ENCODE results near the gene CENPC. TPM values are rescaled to one million over a fixed set of nuclear protein-coding genes. Genes with fewer than 3 reads are reported as not detected.

The CENPC gene
- polyA plus RNA-seq, 1 of the 3 experiments (the other 2 are of a cell fraction) = 2.2 TPM

GRCh38 chr4:67576538-67576937 lies 31.2 kb upstream of the CENPC start:
- CTCF ChIA-PET = no interaction called here
- H3K4me2 ChIP-seq = no peak overlapping the region
- WGBS (ENCODE audit: low lambda C conversion rate) = 92% methylated on average over 1 of the region's 1 CpG

GRCh38 chr4:67576059-67576466 lies 30.8 kb upstream of the CENPC start:
- H3K36me3 ChIP-seq (replicated peaks in 1 of 2; ENCODE audit: control insufficient read depth in 1 of 2, insufficient read depth in 2 of 2, low read length in 1 of 2) = no peaks in the 10 kb centered on the region
- H2AFZ ChIP-seq (ENCODE audit: low read depth) = no peak overlapping the region
- ChIA-PET CTCF (no interaction called here), POLR2A (no interaction called here)
- H3K9me3 ChIP-seq = no peaks in the 10 kb centered on the region
- H3K79me2 ChIP-seq (ENCODE audit: insufficient read depth) = no peaks in the 10 kb centered on the region
- H3K4me2 ChIP-seq = no peak overlapping the region
- H3K4me3 ChIP-seq (ENCODE audit: low read depth in 2 of 2, low read length in 1 of 2) = no peak overlapping the region
- H3K27ac ChIP-seq (ENCODE audit: low read depth in 2 of 2, low read length in 1 of 2) = no peak overlapping the region
- no peaks in the 10 kb centered on the region for H3F3A ChIP-seq (replicated peaks; ENCODE audit: insufficient read depth)
- H4K20me1 ChIP-seq (ENCODE audit: insufficient read depth) = no peaks in the 10 kb centered on the region
- no peaks in the 10 kb centered on the region for H3K4me1 ChIP-seq (ENCODE audit: control insufficient read depth in 1 of 2, insufficient read depth in 2 of 2, low read depth in 1 of 2, low read length in 1 of 2)
- H3K9me2 ChIP-seq = no peaks in the 10 kb centered on the region
- 56% methylated on average over 4 of the region's 4 CpGs for WGBS (ENCODE audit: low lambda C conversion rate)
- DNase-seq = no peak
- no peaks in the 10 kb centered on the region for H3K27me3 ChIP-seq (ENCODE audit: insufficient read depth)
- H3K9ac ChIP-seq = no peak overlapping the region
- TF ChIP-seq IRF3 (IDR thresholded peaks at IDR 0.05; ENCODE audit: low read depth, low read length) = no peak
- no peak for TF ChIP-seq EP300 (IDR thresholded peaks at IDR 0.05; ENCODE audit: borderline replicate concordance in 1 of 2, low read depth in 1 of 2, low read length in 1 of 2)
- TF ChIP-seq NRF1 (IDR thresholded peaks at IDR 0.05; ENCODE audit: low read depth, low read length) = no peak
- no peak for TF ChIP-seq REST (IDR thresholded peaks at IDR 0.05; ENCODE audit: low read depth, low read length)
- no peak for TF ChIP-seq SIN3A (IDR thresholded peaks at IDR 0.05; ENCODE audit: borderline replicate concordance, low read depth, low read length)
- no peak for TF ChIP-seq FOXJ3 (CRISPR knock-in tag; IDR thresholded peaks at IDR 0.05)
- no peak for TF ChIP-seq RCOR1 (IDR thresholded peaks at IDR 0.05; ENCODE audit: low read length)
- TF ChIP-seq MXI1 (IDR thresholded peaks at IDR 0.05; ENCODE audit: low read depth, low read length) = no peak
- no peak for TF ChIP-seq SMC3 (IDR thresholded peaks at IDR 0.05; ENCODE audit: low read depth, low read length)
- no peak for TF ChIP-seq RXRA (IDR thresholded peaks at IDR 0.05; ENCODE audit: borderline replicate concordance, low read depth)
- TF ChIP-seq USF1 (IDR thresholded peaks at IDR 0.05; ENCODE audit: borderline replicate concordance, low read depth) = no peak
- no peak for TF ChIP-seq RFX5 (IDR thresholded peaks at IDR 0.05; ENCODE audit: low read length)
- no peak for TF ChIP-seq JUND (IDR thresholded peaks at IDR 0.05)
- TF ChIP-seq TCF12 (IDR thresholded peaks at IDR 0.05) = no peak

More at GRCh38 chr4:67576538-67576937, 31.2 kb upstream of the CENPC start:
- Histone ChIP-seq H3K4me3 (ENCODE audit: low read depth in 2 of 2, low read length in 1 of 2) (no peak overlapping the region), H3K27ac (ENCODE audit: low read depth in 2 of 2, low read length in 1 of 2) (no peak overlapping the region), H3K4me1 (ENCODE audit: control insufficient read depth in 1 of 2, insufficient read depth in 2 of 2, low read depth in 1 of 2, low read length in 1 of 2) (no peaks in the 10 kb centered on the region), H3K79me2 (ENCODE audit: insufficient read depth) (no peaks in the 10 kb centered on the region), H4K20me1 (ENCODE audit: insufficient read depth) (no peaks in the 10 kb centered on the region), H3K27me3 (ENCODE audit: insufficient read depth) (no peaks in the 10 kb centered on the region), H3K9me2 (no peaks in the 10 kb centered on the region), H3F3A (replicated peaks; ENCODE audit: insufficient read depth) (no peaks in the 10 kb centered on the region), H2AFZ (ENCODE audit: low read depth) (no peak overlapping the region), H3K9me3 (no peaks in the 10 kb centered on the region), H3K36me3 (replicated peaks in 1 of 2; ENCODE audit: control insufficient read depth in 1 of 2, insufficient read depth in 2 of 2, low read length in 1 of 2) (no peaks in the 10 kb centered on the region), H3K9ac (no peak overlapping the region)
- no peak for TF ChIP-seq JUND (IDR thresholded peaks at IDR 0.05)
- no peak for TF ChIP-seq EZH2phosphoT487 (IDR thresholded peaks at IDR 0.05; ENCODE audit: borderline replicate concordance, low read depth)
- TF ChIP-seq ELF1 (IDR thresholded peaks at IDR 0.05) = no peak
- TF ChIP-seq POLR2AphosphoS5 (IDR thresholded peaks at IDR 0.05; ENCODE audit: low read depth, low read length) = no peak
- TF ChIP-seq MAX (IDR thresholded peaks at IDR 0.05; ENCODE audit: low read depth) = no peak
- no peak for TF ChIP-seq PBX3 (IDR thresholded peaks at IDR 0.05)
- no peak for TF ChIP-seq FOXM1 (IDR thresholded peaks at IDR 0.05; ENCODE audit: low read depth)
- no peak for TF ChIP-seq SMC3 (IDR thresholded peaks at IDR 0.05; ENCODE audit: low read depth, low read length)
- TF ChIP-seq RXRA (IDR thresholded peaks at IDR 0.05; ENCODE audit: borderline replicate concordance, low read depth) = no peak
- TF ChIP-seq MEF2A (IDR thresholded peaks at IDR 0.05; ENCODE audit: borderline replicate concordance, low read depth) = no peak
- POLR2A ChIA-PET = no interaction called here
- DNase-seq = no peak

All from SK-N-SH (cell line).